GM18868 (cell line): ENCODE data around the gene CCDC102A.
"Not testable (repeated sequence)": the region's sequence is repeated elsewhere in the genome, so short reads cannot be mapped to it uniquely, and the experiment has no call there.

ENCODE experiments used
- ATAC-seq: cut with Tn5 transposase; IDR thresholded peaks from one replicate; pipeline ENCODE4 v1.9.1; 2021; ENCODE audit warnings: mild to moderate bottlenecking, moderate library complexity; ENCODE audit not compliant: unreplicated experiment

The CCDC102A gene

DNA sequence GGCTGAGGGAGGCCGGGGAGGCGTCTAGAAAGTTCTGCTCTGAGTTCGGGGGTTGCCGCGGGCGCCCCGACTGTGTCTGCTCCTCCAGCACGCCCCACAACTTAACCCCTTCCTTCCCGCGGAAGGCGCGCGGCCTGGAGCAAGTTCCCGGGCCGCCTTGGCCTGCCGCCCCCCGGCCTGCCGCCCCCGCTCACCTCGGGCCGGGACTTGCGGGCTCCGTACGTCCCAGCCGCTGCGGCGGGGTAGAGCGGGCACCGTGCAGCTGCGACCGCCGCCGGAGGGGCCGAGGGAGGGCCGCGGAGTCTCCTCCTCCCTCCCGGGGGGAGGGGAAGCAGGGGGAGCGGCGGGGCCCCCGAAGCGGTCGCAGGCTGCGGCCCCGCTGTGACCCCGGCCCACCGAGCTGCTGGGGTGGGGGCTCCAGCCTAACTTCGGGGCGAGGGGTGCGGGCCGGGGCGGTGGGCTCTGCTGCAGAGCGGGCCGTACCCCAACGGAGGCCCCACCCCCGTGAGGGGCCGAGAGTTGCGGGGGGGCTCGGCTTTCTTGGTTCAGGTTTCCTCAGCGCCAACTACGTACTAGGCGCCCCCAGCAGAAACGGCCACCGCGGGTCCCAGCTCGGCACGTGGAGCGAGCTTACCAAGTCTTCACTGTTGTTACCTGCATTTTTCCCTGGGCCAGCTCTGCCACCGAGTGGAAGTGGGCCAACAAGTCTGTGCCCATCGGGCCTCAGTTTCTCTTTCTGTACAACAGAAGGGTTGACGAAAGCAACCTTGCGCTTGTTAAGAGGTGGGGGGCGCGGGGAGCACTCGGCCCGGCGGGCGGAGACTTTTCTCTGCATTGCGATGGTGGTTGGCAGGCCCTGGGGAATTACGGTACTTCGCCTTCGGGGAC lies at the start of gene CCDC102A:
Gene CCDC102A (minus strand): TSS at position 266 of the 888 bp plus-strand sequence. CDS start 7,394 bp downstream, outside the sequence.
- peak; percentile 12 for ATAC-seq

DNA sequence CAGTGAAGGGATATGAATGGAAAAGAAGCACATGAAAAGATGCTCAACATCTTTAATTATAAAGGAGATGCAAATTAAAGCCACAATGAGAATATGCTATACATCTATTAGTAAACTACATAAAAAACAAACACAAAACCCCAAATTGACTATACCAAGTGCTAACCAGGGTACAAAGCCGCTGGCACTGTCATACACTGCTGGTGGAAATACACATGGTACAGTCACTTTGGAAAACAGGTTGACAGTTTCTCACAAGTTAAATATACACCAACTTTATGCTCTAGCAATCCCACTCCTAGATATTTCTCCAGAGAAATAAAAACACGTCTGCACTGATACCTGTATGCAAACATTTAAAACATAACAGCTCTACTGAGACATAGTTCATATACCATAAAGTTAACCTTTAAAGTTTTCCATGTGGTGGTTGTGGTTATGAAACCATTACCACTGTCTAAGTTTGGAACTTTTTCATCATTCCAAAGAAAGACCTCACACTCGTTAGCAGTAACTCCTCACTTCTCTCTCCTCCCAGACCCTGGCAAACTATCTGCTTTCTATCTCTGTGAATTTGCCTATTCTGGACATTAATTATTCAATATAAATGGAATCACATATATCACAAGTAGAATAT lies 48.8 kb upstream of the CCDC102A start:
- ATAC-seq: no peak

DNA sequence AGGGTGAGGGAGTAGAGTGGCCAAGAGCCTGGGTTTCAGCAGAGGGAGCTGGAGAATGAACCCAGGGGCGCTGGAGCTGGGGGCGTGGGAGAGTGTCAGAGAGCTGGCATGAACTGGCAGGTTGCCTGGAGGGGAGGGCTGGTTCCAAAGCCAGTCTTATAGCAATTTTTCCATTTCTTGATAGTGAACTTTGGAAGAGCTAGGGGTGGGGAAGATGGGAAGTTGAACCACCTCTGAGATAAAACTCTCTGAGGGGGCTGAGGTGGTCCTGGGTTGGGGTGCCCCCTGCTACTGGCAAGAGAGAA lies 42.9 kb upstream of the CCDC102A start:
- no peak for ATAC-seq

DNA sequence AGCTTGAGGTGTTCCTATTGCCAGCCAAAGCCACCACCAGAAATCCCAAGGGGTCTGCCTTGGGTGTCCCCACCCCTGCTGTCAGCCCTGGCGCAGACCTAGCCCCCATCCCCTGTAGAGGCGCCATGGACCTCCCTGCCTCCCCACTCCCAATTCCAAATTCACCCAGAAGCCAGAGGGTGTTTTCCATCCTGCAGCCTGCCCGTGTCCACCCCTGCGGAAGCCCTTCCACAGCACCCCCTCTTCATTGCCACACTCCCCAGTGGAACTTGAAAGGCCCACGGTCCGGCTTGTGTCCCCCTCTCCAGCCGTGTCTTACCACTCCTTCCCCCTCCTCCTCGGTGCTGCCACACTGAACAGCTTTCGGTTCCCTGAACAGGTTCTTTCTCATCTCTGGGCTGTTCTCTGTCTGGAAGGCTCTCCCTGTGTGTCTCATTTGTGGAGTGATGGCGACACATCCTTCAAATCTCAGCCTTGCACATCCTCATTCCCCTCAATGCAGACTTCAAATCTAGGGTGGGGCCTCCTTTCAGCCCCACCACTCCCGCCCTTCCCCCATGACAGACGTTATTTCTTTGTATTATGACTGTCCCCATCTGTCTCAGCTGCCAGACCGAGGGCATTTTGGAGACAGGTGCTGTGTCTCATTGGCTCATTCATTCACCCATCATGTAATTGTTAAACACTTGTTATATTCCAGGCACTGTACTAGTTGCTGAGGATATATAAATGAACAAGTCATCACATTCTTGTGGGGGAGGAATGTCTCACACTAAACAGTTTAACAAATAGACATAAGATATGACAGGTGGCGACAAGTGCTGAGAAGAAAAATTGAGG lies 42.4 kb upstream of the CCDC102A start:
- ATAC-seq: no peak

DNA sequence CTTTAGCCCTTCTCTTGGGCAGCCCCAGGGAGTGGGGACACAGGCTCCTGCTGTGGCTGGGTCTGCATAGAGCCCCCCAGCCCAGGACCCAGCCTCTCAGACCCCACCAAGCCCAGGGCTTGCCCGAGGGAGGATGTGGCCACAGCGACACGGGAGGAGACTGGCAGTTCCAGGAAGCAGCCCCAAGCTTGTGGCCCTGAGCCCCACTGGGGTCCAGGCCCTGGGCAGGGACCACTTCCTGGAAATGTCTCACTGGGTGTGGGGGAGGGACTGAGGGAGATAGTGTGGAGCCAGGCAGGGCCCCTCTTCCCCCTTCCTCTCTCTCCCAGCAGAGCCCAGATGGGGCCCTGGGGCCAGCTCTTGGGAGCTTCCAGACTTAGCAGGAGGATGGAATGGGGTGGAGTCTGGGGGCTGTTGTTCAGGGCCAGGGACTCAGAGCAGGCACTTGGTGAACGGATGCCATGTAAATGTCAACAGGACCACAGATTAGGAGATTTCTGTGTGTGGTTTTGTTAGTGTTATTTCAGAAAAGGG lies 41.4 kb upstream of the CCDC102A start:
- no peak for ATAC-seq

DNA sequence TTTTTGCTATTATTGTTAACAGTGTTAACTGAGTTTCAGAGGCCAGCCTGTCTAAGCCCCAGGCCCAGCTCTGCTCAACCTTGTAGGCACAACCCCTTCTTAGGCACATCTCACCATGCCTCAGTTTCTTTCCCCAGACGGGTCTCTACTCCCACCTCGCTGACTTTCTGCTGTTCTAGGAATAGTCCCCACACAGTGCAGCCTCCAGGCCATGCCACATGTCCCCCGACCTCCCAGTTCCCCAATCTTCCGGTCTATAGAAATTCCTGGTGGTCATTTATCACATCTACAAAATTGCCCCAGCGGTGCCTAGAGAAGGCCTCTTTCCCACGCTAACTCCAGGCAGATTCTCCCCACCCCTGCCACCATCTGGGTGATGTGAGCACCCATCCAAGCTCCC lies 40.8 kb upstream of the CCDC102A start:
- ATAC-seq: no peak

DNA sequence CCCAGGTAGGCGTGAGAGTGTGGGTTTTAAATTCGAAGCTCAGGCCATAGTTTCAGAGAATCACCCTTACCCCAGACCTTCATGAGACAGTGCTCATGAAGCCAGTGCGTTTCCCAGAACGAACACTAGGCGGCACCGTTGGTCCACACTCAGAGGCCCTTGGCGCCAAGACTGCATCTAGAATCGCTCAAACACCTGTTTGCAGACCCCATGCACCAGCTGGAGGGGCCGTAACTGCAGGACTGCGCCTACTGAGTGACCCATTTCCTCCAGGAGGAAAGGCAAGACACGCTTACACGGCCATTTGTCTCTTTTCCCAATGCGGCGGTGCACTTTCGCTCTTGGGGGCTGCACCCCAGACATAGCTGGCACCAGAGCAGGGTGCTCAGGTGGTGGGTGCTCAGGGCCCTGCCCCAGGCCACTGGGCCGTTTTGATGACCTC lies 40.1 kb upstream of the CCDC102A start:
- peak; percentile 76 for ATAC-seq

DNA sequence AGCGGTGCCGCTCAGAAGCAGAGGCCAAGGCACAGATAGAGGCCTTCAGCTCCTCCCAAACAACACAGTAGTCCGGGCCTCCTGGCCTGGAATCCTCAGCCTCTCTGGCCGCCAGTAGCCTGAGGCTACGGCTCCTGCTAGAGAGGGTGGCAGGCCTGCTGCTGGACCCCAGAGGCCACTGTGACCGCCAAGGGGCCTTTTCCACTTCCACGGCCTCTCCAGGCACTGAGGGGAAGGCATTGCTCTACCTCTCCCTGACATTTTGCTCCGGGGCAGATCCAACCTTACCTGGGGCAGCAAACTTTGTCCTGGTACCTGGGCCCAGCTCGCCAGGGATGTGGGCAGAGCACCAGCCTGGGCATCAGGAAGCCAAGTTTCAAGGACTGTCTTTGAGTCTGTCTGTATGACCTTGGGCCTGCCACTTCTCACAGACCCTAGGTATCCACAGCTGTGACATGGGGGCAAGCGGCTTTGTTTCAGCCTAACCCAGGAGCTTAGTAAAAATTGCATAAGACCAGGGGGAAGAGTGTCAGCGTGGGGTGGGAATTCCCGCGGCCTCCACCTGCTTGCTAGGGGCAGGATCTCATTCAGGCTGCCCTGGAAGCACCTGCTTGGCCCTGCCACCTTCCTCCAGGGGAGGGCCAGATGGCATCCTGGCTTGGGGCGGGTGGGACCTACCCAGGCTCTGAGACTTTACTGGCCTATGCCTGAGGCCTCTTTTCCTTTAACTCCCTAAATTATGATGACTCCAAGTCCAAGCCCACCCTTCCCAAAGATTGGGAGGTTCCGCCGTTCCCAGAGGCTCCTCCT lies 39.3 kb upstream of the CCDC102A start:
- ATAC-seq: no peak

DNA sequence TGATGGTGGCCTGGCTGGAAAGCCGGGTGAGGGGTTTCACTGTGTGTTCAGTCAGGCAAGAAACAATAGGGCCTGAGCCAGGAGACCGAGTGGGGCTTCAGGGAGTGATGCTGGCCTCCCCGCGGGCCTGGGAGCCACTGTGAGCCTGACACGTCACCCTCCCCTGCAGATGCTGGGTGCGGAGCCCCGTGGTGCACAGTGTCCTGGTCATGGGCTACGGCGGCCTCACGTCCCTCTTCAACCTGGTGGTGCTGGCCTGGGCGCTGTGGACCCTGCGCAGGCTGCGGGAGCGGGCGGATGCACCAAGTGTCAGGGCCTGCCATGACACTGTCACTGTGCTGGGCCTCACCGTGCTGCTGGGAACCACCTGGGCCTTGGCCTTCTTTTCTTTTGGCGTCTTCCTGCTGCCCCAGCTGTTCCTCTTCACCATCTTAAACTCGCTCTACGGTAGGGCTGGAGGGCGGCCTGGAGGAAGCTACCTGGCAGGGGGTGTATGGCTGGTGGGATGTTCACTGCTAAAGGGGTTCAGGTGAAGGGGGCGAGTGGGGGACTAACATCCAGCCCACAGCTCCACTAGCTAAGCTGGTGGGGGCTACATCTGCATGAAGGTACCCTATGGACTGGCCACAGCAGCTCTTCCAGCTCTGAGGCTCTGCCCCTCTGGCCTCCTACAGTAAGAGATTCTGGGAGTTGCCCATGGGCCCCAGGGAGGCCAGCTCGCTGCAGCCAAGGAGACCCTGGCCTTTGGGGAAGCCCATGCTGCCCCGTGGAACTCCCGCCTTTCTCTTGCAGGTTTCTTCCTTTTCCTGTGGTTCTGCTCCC lies 38.5 kb upstream of the CCDC102A start:
- no peak for ATAC-seq

DNA sequence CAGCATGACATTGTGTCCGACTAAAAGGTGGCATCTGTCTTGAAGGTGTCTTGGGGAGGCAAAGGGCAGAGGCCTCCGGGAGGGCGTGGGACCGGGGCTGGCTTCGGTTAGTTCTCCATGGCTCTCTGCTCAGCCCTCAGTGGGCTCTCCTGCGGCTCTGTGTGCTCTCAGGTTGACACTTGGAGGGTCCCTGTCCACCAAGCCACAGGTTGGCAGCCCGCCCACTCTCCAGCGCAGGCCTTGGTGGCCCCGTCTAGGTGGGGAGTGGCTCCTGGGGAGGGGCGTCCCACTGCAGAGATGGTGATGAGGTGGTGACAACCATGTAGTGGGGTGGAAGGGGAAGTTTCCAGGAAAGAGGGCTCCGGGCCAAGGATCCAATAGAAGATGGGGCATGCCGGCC lies 37.7 kb upstream of the CCDC102A start:
- no peak for ATAC-seq

DNA sequence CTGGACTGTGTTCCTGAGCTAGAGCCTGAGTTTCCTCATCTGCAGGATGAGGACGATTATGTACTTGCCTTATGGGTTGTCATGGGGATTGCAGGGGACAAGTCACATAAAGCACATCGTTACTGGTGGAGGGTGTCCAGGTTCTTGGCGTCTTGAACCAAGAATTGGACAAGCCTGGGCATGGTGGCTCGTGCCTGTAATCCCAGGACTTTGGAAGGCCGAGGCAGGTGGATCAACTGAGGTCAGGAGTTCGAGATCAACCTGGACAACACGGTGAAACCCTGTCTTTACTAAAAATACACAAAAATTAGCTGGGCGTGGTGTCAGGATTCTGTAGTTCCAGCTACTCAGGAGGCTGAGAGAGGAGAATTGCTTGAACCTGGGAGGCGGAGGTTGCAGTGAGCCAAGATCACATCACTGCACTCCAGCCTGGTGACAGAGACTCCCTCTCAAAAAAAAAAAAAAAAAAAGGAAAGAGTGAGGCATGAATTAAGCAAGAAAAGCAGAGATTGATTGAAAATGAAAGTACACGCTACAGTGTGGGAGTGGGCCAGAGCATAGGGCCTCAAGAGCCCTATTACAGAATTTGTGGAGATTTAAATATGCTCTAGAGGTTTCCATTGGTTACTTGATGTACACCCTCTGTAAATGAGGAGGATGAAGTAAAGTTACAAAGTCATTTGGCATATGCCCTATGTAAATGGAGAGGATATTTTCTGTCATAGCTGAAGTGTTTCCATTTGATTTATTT lies 36.8 kb upstream of the CCDC102A start:
- no peak for ATAC-seq

DNA sequence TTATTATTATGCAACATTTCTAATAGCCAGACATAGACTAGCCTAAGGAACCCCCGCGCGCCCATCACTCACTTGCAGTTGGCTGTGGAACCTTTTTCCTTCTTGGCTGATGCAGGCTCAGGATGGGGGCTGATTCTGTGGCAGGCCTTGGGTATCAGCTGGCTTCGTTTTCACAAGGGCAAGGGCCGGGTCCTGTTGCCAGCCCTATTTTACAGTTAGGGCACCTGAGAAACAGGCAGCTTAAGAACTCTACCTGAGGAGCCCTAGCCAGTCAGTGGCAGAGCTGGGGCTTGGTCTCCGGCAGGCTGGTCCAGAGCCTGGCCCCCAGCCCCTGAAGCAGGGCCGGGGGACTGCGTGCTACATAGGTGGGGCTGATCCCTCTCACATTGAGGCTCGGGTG lies 34.7 kb upstream of the CCDC102A start:
- no peak for ATAC-seq

DNA sequence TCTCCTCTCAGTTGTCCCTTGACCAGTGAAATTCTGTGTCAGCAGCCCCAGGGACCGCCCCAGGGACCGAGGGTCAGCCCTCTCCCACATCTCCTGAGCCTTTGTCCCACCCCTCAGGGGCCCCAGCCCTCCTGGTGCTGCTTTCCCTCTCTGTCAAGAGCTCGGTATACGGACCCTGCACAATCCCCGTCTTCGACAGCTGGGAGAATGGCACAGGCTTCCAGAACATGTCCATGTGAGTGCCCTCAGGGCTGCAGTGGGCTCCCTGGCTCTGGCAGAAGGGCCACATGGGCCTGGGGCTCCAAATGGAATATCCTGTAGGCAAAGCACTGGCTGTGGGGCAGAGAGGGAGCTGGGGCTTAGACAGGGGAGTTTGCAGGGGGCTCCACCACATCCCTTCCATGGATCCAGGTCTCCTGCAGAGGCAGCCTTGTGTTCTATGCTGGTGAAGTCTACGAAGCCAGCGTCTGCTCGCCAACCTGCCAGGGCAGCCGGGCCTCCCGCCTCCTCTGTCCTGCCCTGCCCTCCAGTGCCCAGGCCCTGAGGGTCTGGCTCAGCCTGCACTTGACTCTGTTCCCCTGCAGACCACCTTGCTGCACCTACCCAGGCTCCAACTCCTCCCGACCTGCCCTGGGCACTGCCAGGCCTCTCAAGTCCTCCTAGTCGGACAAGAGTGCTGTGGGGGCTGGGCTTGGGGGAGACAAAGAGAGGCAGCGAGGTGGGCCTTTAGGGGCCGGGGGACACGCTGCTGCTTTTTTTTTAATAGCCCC lies 34.1 kb upstream of the CCDC102A start:
- no peak for ATAC-seq

DNA sequence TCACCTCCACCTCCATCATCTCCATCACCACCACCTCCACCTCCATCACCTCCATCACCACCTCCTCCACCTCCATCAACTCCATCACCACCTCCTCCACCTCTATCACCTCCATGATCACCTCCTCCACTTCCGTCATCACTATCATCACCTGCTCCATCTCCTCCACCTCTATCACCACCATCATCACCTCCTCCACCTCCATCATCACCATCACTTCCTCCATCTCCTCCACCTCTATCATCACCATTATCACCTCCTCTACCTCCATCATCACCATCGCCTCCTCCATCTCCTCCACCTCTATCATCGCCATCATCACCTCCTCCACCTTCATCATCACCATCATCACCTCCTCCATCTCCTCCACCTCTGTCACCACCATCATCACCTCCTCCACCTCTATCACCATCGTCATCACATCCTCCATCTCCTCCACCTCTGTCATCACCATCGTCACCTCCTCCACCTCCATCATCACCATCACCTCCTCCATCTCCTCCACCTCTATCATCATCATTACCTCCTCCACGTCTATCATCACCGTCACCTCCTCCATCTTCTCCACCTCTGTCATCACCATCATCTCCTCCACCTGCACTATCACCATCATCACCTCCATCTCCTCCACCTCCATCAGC lies 33.1 kb upstream of the CCDC102A start:
- ATAC-seq: no peak

DNA sequence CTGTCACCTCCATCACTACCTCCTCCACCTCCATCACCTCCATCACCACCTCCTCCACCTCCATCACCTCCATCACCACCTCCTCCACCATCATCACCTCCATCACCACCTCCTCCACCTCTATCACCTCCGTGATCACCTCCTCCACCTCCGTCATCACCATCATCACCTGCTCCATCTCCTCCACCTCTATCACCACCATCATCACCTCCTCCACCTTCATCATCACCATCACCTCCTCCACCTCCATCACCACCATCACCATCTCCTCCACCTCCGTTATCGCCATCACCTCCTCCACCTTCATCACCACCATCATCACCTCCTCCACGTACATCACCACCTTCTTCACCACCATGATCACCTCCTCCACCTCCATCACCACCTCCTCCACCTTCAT lies 32.4 kb upstream of the CCDC102A start:
- ATAC-seq: not testable (repeated sequence)

DNA sequence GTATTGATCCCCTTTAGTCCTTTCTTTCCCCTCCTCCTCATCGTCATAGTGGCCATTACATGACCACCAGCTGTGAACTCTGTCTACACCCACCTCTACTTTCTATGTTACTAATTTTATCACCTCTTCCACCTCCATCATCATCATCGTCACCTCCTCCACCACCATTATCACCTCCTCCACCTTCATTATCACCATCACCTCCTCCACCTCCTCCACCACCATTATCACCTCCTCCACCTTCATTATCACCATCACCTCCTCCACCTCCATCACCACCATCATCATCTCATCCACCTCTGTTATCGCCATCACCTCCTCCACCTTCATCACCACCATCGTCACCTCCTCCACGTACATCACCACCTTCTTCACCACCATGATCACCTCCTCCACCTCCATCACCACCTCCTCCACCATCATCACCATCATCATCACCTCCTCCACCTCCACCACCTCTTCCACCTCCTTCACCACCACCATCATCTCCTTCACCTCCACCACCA lies 31.9 kb upstream of the CCDC102A start:
- no peak for ATAC-seq

DNA sequence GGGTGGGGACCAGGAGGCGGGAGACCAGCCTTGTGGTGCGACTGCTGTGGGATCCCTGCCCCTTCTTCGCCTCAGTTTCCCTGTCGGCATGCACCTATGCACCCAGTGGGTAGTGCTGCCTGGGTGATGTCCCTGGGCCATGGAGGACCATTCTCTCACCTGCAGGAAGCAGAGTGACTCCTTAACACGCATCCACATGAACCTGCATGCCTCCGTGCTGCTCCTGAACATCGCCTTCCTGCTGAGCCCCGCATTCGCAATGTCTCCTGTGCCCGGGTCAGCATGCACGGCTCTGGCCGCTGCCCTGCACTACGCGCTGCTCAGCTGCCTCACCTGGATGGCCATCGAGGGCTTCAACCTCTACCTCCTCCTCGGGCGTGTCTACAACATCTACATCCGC lies 31.3 kb upstream of the CCDC102A start:
- ATAC-seq: no peak
